SK-N-SH (cell line): Measurements from ENCODE around the gene ACSL3.

ENCODE experiments used
- CTCF ChIP-seq: fragments of 200-600 bp; sonication (generic); IDR thresholded peaks from 2 replicates; pipeline ENCODE4 v1.6.1; 2017; ENCODE audit warnings: antibody characterized with exemption, mild to moderate bottlenecking, moderate library complexity
- EZH2phosphoT487 ChIP-seq: fragments of 200-600 bp; sonication (generic); IDR thresholded peaks from 2 replicates; pipeline ENCODE4 v1.6.1; 2017; ENCODE audit warnings: low read depth, mixed run types, mild to moderate bottlenecking, antibody characterized with exemption, moderate library complexity, borderline replicate concordance
- GATA2 ChIP-seq: sonication (generic); formaldehyde crosslinking; IDR thresholded peaks from 2 replicates; pipeline ENCODE4 v1.5.0; 2020; ENCODE audit warnings: mild to moderate bottlenecking, missing genetic modification reagents
- IRF3 ChIP-seq: fragments of 150-350 bp; IDR thresholded peaks from 2 replicates; pipeline ENCODE4 v1.6.1; 2016; ENCODE audit warnings: mild to moderate bottlenecking, low read depth, low read length
- NFIC ChIP-seq: IDR thresholded peaks from 2 replicates; pipeline ENCODE4 v1.4.0; 2012; ENCODE audit warnings: borderline replicate concordance
- POLR2AphosphoS5 ChIP-seq: IDR thresholded peaks from 2 replicates; pipeline ENCODE4 v1.6.1; 2012; ENCODE audit warnings: low read depth, low read length
- RAD21 ChIP-seq: IDR thresholded peaks from 2 replicates; pipeline ENCODE4 v1.6.1; 2012; ENCODE audit warnings: mild to moderate bottlenecking, low read length
- RCOR1 ChIP-seq: fragments of 150-350 bp; IDR thresholded peaks from 2 replicates; pipeline ENCODE4 v1.6.1; 2017; ENCODE audit warnings: antibody characterized with exemption, low read length
- REST ChIP-seq: IDR thresholded peaks from 2 replicates; pipeline ENCODE4 v1.6.1; 2012; ENCODE audit warnings: mild to moderate bottlenecking, low read depth, low read length, moderate library complexity
- SMC3 ChIP-seq: IDR thresholded peaks from 2 replicates; pipeline ENCODE4 v1.6.1; 2012; ENCODE audit warnings: low read depth, low read length, improper control_type of control experiment
- TCF12 ChIP-seq: IDR thresholded peaks from 2 replicates; pipeline ENCODE4 v1.4.0; 2012

GRCh38 chr2:222973237-222973636, 112.4 kb downstream of the ACSL3 start:
- TF ChIP-seq IRF3 = no peak
- no peak for TF ChIP-seq CTCF
- TF ChIP-seq SMC3 = no peak
- no peak for TF ChIP-seq TCF12
- no peak for TF ChIP-seq NFIC
- no peak for TF ChIP-seq EZH2phosphoT487
- TF ChIP-seq RCOR1 = no peak
- TF ChIP-seq RAD21 = no peak
- TF ChIP-seq POLR2AphosphoS5 = no peak
- no peak for TF ChIP-seq GATA2 (CRISPR knock-in tag)
- no peak for TF ChIP-seq REST
